Adipocyte (in vitro differentiated cells): ENCODE results near the gene ZNRD2.
A peak's percentile ranks its signal among the peaks of the same experiment; 100 is the strongest.

ENCODE experiments used
- DNase-seq: peaks from one replicate; pipeline ENCODE4 v3.0.0-alpha.2; 2015; ENCODE audit warnings: low read depth
- H3K27me3 ChIP-seq: replicated peaks from 2 replicates; pipeline ENCODE4 v1.7.0; 2013; ENCODE audit warnings: mild to moderate bottlenecking, low read length, moderate library complexity; ENCODE audit not compliant: control insufficient read depth, insufficient read depth
- H3K36me3 ChIP-seq: 2 replicates; pipeline ENCODE4 v1.7.0; 2013; ENCODE audit warnings: low read length, mild to moderate bottlenecking, moderate library complexity; ENCODE audit not compliant: control insufficient read depth, insufficient read depth, severe bottlenecking
- H3K4me1 ChIP-seq: 2 replicates; pipeline ENCODE4 v1.7.0; 2013; ENCODE audit warnings: mild to moderate bottlenecking, low read length, moderate library complexity; ENCODE audit not compliant: control insufficient read depth, insufficient read depth
- H3K4me3 ChIP-seq: 2 replicates; pipeline ENCODE4 v1.7.0; 2013; ENCODE audit warnings: mild to moderate bottlenecking, low read length, moderate library complexity
- H3K9ac ChIP-seq: 2 replicates; pipeline ENCODE4 v1.7.0; 2013; ENCODE audit warnings: mild to moderate bottlenecking, low read length, moderate library complexity
- H3K9me3 ChIP-seq: 2 replicates; pipeline ENCODE4 v1.7.0; 2013; ENCODE audit warnings: mild to moderate bottlenecking, low read length, moderate library complexity; ENCODE audit not compliant: control insufficient read depth

Gene ZNRD2

GRCh38 chr11:65611758-65612603 is 41.7 kb downstream of the ZNRD2 start:
- Histone ChIP-seq H3K36me3 (peaks cover 4% of the 10 kb centered on the region), H3K4me3 (peak overlapping the region; percentile 84), H3K9me3 (no peaks in the 10 kb centered on the region), H3K9ac (peak overlapping the region; percentile 99), H3K27me3 (no peaks in the 10 kb centered on the region), H3K4me1 (peaks cover 56% of the 10 kb centered on the region)
- DNase-seq: peak; percentile 12

- Histone ChIP-seq H3K4me3 (peak overlapping the region; percentile 84), H3K36me3 (peaks cover 11% of the 10 kb centered on the region), H3K9ac (peak overlapping the region; percentile 99), H3K9me3 (no peaks in the 10 kb centered on the region), H3K4me1 (peaks cover 55% of the 10 kb centered on the region), H3K27me3 (no peaks in the 10 kb centered on the region)
- no peak for DNase-seq
Observed at GRCh38 chr11:65612691-65613090, 42.4 kb downstream of the ZNRD2 start.

- peaks cover 14% of the 10 kb centered on the region for H3K36me3 ChIP-seq
- H3K27me3 ChIP-seq: no peaks in the 10 kb centered on the region
- DNase-seq: no peak
- peak overlapping the region; percentile 84 for H3K4me3 ChIP-seq
- peaks cover 52% of the 10 kb centered on the region for H3K4me1 ChIP-seq
- peak overlapping the region; percentile 99 for H3K9ac ChIP-seq
- no peaks in the 10 kb centered on the region for H3K9me3 ChIP-seq
Observed at GRCh38 chr11:65613091-65613928, 43.0 kb downstream of the ZNRD2 start.

DNA sequence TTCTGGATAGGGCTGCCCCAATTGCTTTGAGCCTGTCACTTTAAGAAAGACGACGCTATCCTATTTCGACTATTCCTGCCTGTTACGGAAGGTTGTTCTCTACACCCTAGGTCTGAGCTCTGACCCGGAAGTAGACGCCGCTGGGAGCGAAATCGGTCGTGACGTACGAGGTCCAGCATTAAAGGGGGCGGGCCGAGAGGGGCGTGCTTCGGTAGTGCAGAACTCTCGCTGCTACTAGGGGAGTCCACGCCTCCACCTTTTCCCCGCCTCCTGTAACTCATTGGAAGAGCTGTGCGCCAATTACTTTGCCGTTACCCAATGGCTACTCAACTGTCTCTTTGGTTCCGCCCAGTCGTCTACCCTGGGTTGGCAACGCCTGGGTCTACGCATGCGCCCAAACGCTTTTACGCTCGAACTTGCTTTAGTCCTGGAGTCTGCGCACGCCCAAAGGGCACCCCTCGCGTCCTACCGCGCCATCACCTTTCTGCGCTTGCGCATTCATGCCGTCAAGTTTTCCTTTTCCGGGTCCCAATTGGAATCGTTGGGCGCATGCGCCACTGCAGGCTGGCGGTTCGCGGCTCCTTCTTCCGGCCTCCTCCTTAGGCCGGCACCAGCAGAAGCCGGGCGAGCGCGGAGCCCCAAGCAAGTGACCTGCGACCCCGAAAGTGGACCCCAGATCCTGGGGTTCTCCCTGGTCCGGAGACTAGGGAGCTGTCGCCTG is 45.1 kb downstream of the ZNRD2 start, which contains the start of gene PCNX3:
PCNX3 (plus strand) TSS at position 548 of the 721 bp plus-strand sequence. CDS start 536 bp downstream, outside the sequence.
- DNase-seq: peak; percentile 100
- Histone ChIP-seq H3K4me1 (peaks cover 37% of the 10 kb centered on the region), H3K36me3 (peaks cover 35% of the 10 kb centered on the region), H3K4me3 (peak within 1 kb of the TSS; percentile 90), H3K9ac (peak within 1 kb of the TSS; percentile 99), H3K9me3 (no peaks in the 10 kb centered on the region), H3K27me3 (no peaks in the 10 kb centered on the region)

DNA sequence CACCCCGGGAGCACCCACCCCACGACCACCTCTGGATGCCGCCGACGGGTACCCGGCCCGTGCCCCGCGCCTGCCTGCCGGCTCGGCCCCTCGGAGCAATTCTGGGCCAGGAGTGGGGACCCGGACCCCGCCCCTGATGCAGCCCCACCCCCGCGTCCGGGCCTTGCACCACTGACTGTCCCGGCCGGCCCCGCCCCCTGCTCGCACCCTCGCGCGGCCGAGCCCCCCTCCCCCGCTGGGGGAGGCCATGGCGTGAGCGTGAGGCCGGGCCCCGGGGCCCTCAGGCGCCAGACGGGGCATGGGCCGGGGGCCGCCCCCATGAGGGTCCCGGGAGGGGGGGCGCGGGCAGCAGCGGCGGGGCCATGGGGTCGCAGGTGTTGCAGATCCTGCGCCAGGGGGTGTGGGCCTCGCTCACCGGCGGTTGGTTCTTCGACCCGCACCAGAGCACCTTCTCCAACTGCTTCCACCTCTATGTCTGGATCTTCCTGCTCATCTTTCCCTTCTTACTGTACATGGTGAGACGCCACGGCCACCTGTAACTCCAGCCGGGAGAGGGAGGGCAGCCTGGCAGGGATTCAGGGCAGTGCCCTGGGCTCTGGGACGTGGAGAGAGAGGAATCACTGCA is 45.8 kb downstream of the ZNRD2 start:
- Histone ChIP-seq H3K4me1 (peaks cover 30% of the 10 kb centered on the region), H3K27me3 (no peaks in the 10 kb centered on the region), H3K9ac (peak overlapping the region; percentile 94), H3K9me3 (no peaks in the 10 kb centered on the region), H3K36me3 (peaks cover 42% of the 10 kb centered on the region), H3K4me3 (peak overlapping the region; percentile 90)
- peak; percentile 52 for DNase-seq

- Histone ChIP-seq H3K4me1 (peaks cover 30% of the 10 kb centered on the region), H3K9ac (peak overlapping the region; percentile 94), H3K4me3 (peak overlapping the region; percentile 90), H3K9me3 (no peaks in the 10 kb centered on the region), H3K27me3 (no peaks in the 10 kb centered on the region), H3K36me3 (peaks cover 45% of the 10 kb centered on the region)
- DNase-seq: no peak
Observed at GRCh38 chr11:65616575-65617001, 46.3 kb downstream of the ZNRD2 start.

- no peak for DNase-seq
- H3K9me3 ChIP-seq: no peaks in the 10 kb centered on the region
- H3K36me3 ChIP-seq: peaks cover 52% of the 10 kb centered on the region
- H3K4me1 ChIP-seq: peaks cover 23% of the 10 kb centered on the region
- H3K4me3 ChIP-seq: peak overlapping the region; percentile 90
- H3K9ac ChIP-seq: peak overlapping the region; percentile 94
- H3K27me3 ChIP-seq: no peaks in the 10 kb centered on the region
Observed at GRCh38 chr11:65617136-65617850, 47.0 kb downstream of the ZNRD2 start.

DNA sequence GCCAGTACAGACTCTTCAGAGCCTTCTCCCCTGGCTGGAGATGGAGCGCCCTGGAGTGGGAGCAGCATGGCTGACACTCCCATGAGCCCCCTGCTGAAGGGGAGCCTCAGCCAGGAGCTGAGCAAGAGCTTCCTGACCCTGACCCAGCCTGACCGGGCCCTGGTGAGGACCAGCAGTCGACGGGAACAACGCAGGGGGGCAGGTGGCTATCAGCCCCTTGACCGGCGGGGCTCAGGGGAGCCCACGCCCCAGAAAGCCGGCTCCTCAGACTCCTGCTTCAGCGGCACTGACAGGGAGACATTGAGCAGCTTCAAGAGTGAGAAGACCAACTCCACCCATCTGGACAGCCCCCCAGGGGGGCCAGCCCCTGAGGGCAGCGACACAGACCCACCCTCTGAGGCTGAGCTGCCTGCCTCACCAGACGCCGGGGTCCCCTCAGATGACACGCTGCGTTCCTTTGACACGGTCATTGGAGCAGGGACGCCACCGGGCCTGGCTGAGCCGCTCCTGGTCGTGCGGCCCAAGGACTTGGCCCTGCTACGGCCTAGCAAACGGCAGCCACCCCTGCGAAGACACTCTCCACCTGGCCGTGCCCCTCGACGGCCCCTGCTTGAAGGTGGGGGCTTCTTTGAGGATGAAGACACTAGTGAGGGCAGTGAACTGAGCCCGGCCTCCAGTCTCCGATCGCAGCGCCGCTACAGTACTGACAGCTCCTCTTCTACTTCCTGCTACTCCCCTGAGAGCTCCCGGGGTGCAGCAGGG is 47.9 kb downstream of the ZNRD2 start:
- Histone ChIP-seq H3K4me1 (peaks cover 14% of the 10 kb centered on the region), H3K4me3 (no peak overlapping the region), H3K27me3 (no peaks in the 10 kb centered on the region), H3K9ac (no peak overlapping the region), H3K36me3 (peaks cover 57% of the 10 kb centered on the region), H3K9me3 (no peaks in the 10 kb centered on the region)
- DNase-seq: no peak

DNA sequence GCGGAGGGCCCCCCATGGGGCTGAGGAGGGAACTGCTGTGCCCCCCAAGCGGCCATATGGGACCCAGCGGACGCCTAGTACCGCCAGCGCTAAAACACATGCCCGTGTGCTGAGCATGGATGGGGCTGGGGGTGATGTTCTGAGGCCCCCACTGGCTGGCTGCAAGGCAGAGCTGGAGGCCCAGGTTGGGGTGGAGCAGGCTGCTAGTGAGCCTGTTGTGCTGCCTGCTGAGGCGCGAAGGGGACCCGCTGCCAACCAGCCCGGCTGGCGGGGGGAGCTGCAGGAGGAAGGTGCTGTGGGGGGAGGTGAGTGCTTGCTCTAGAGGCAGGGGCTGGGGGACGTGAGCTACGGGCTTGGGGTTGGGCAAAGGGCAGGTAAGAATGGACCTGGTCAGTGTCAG is 48.5 kb downstream of the ZNRD2 start:
- no peak for DNase-seq
- Histone ChIP-seq H3K4me1 (peaks cover 13% of the 10 kb centered on the region), H3K9ac (no peak overlapping the region), H3K36me3 (peaks cover 63% of the 10 kb centered on the region), H3K9me3 (no peaks in the 10 kb centered on the region), H3K27me3 (no peaks in the 10 kb centered on the region), H3K4me3 (no peak overlapping the region)
